HUES6 (cell line): Measurements from ENCODE around the gene LIMA1.

ENCODE experiments used
- H3K27ac ChIP-seq: 2 replicates; pipeline ENCODE4 v1.7.0; 2013; ENCODE audit warnings: low read depth, mild to moderate bottlenecking, low read length, inconsistent platforms
- H3K27me3 ChIP-seq: 2 replicates; pipeline ENCODE4 v1.6.1; 2013; ENCODE audit warnings: low read length; ENCODE audit not compliant: control insufficient read depth, insufficient read depth
- H3K36me3 ChIP-seq: 2 replicates; pipeline ENCODE4 v1.6.1; 2013; ENCODE audit warnings: low read length; ENCODE audit not compliant: control insufficient read depth, insufficient read depth
- H3K4me1 ChIP-seq: 2 replicates; pipeline ENCODE4 v1.6.1; 2013; ENCODE audit warnings: low read length; ENCODE audit not compliant: control insufficient read depth, insufficient read depth
- H3K4me3 ChIP-seq: 2 replicates; pipeline ENCODE4 v1.5.1; 2013; ENCODE audit warnings: low read depth, low read length
- H3K9ac ChIP-seq: one replicate; pipeline ENCODE4 v1.6.1; 2013; ENCODE audit warnings: mild to moderate bottlenecking, low read length
- H3K9me3 ChIP-seq: 2 replicates; pipeline ENCODE4 v1.6.1; 2013; ENCODE audit warnings: low read depth, low read length; ENCODE audit not compliant: control insufficient read depth, insufficient read depth

LIMA1 gene

DNA sequence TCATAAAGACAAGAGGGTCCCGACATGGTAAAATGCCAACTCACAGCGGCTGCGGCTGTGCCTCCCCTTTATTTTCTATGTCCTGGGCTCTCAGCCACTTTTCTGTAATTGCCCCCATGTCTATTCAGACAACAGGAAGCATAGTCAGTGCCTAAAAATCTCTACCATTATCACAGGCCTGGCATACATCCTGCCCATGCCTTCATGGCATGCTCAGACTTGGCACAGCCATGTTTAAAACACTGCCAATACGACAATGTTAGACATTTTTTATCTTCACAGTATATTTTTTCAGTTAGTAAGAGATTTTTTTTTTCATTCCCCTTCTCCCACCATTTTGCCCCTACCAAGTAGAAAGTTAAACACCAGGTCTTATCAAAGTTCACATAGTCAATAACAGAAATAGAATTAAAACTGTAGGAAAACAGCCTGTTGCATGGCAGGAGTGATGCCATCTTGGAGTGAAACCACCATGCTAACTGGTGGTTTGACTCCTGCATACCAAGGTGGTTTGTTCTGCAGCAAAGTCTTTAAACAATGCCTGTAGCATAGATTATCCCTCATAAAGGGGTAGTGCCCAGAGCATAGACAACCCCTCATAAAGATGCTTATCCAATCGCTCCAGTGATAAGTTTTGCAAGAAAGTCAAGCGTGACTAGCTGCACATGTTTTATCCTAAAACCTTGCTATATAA is 97.2 kb downstream of the LIMA1 start:
- H3K4me1 ChIP-seq, result no peaks in the 10 kb centered on the region
- H3K36me3 ChIP-seq, result peaks cover 25% of the 10 kb centered on the region
- H3K27ac ChIP-seq, result no peak overlapping the region
- no peaks in the 10 kb centered on the region for H3K9me3 ChIP-seq
- H3K4me3 ChIP-seq, result no peak overlapping the region
- H3K9ac ChIP-seq, result no peak overlapping the region
- H3K27me3 ChIP-seq, result no peaks in the 10 kb centered on the region

GRCh38 chr12:50185301-50185895 is 97.9 kb downstream of the LIMA1 start:
- peaks cover 24% of the 10 kb centered on the region for H3K36me3 ChIP-seq
- H3K4me3 ChIP-seq, result no peak overlapping the region
- H3K4me1 ChIP-seq, result no peaks in the 10 kb centered on the region
- H3K27ac ChIP-seq, result no peak overlapping the region
- no peaks in the 10 kb centered on the region for H3K9me3 ChIP-seq
- H3K9ac ChIP-seq, result no peak overlapping the region
- H3K27me3 ChIP-seq, result no peaks in the 10 kb centered on the region

DNA sequence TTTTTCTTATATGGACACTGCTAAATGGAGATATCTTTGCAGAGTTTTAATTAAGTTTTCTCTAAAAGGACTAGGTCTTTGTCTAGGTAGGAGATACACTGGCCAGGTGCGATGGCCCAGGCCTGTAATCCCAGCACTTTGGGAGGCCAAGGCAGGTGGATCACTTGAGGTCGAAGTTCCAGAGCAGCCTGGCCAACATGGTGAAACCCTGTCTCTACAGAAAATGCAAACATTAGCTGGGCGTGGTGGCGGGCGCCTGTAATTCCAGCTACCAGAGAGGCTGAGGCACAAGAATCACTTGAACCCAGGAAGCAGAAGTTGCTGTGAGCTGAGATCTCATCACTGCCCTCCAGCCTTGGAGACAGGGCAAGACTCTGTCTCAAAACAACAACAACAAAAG is 99.1 kb downstream of the LIMA1 start:
- Histone ChIP-seq H3K27ac (no peak overlapping the region), H3K9me3 (no peaks in the 10 kb centered on the region), H3K9ac (no peak overlapping the region), H3K36me3 (peaks cover 25% of the 10 kb centered on the region), H3K4me1 (no peaks in the 10 kb centered on the region), H3K4me3 (no peak overlapping the region), H3K27me3 (no peaks in the 10 kb centered on the region)

DNA sequence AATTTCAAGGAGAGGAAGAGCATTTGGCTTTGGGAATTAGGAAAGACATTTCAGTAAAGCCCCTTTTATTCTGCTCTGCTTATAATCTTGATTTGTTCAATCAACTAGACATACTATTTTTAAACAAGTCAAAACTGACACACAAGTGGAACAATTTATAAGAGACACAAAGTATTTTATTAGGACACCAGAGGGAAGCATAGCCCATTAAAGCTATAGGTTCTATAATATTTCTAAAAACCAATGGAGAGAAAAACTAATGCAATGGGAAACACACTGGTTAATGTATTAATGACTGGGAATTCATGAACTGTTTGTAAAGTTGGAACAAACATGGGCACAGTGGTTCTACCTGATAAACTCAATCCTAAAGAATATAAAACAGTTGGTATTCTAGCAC is 100.9 kb downstream of the LIMA1 start:
- peaks cover 23% of the 10 kb centered on the region for H3K36me3 ChIP-seq
- H3K27me3 ChIP-seq, result no peaks in the 10 kb centered on the region
- H3K27ac ChIP-seq, result no peak overlapping the region
- H3K9ac ChIP-seq, result no peak overlapping the region
- H3K9me3 ChIP-seq, result no peaks in the 10 kb centered on the region
- H3K4me1 ChIP-seq, result no peaks in the 10 kb centered on the region
- no peak overlapping the region for H3K4me3 ChIP-seq

DNA sequence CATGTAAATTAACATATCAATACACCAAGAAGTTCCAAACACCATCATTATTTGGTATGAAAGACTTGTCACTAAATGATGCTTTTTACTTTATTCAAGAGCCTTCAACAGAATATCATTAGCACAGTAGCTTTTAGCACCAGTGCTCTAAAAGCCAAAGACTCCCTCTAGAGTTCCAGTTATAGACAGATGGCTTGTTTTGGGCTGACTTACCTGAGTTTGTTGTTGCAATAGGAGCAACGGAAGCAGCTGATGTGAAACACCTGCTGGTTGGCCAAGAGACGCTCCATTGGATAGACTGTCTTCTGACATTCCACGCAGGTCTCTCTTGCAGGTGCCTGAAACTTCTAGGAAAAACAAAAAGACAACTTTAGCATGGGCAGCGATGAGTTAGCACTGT is 101.6 kb downstream of the LIMA1 start:
- Histone ChIP-seq H3K9ac (no peak overlapping the region), H3K9me3 (no peaks in the 10 kb centered on the region), H3K27ac (no peak overlapping the region), H3K4me1 (no peaks in the 10 kb centered on the region), H3K27me3 (no peaks in the 10 kb centered on the region), H3K36me3 (peaks cover 31% of the 10 kb centered on the region), H3K4me3 (no peak overlapping the region)

DNA sequence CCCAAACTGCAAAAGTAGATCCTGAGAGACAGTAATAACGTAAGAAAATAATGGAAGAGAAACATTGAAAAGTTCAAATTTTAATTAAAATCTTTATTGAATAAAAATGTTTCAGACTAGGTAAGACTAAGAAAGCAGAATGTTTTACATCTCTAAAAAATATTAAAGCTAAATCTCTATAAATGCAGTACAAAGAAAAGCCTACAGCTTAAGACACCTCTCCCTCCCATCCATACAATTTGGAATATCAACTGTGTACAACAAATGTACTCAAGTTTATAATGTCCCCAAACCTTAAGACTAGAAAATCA is 107.6 kb downstream of the LIMA1 start:
- Histone ChIP-seq H3K36me3 (peaks cover 28% of the 10 kb centered on the region), H3K4me3 (no peak overlapping the region), H3K27ac (no peak overlapping the region), H3K4me1 (no peaks in the 10 kb centered on the region), H3K9me3 (peaks cover 3% of the 10 kb centered on the region; the same call in 1 of the 2 replicates), H3K9ac (no peak overlapping the region), H3K27me3 (no peaks in the 10 kb centered on the region)

DNA sequence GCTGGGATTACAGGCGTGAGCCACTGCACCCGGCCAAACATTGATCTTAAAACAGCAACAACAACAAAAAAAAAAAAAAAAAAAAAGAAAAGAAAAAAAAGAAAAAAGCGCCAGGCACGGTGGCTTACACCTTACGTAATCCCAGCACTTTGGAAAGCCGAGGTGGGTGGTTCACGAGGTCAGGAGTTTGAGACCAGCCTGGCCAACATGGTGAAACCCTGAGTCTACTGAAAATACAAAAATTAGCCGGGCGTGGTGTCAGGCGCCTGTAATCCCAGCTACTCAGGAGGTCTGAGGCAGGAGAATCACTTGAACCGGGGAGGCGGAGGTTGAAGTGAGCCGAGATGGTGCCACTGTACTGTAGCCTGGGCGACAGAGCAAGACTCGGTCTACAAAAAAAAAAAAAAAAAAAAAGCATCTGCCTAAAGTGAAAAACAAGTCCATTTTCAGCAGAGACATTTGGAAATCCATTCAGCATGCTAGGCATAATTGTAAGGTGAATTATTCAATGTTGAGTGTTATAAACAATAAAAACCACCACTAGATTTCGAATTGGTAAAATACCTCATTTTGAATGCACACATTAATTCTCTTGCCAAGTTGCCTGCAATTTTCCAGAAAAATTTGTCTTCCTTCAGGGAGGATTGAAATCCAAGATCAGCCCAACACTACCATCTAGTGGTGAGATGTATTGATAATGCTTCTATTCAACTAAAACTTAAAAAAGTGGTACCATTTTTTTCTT is 108.2 kb downstream of the LIMA1 start:
- no peaks in the 10 kb centered on the region for H3K4me1 ChIP-seq
- H3K36me3 ChIP-seq, result peaks cover 22% of the 10 kb centered on the region
- H3K27ac ChIP-seq, result no peak overlapping the region
- H3K4me3 ChIP-seq, result no peak overlapping the region
- no peaks in the 10 kb centered on the region for H3K27me3 ChIP-seq
- peaks cover 6% of the 10 kb centered on the region for H3K9me3 ChIP-seq
- no peak overlapping the region for H3K9ac ChIP-seq

GRCh38 chr12:50167049-50167828 is 116.1 kb downstream of the LIMA1 start, which contains the start of gene CERS5:
Gene CERS5 (minus strand): TSS chr12:50167369. CDS start chr12:50167297, 72 bp downstream.
- Histone ChIP-seq H3K27ac (peak within 1 kb of the TSS; percentile 95), H3K9me3 (peaks cover 18% of the 10 kb centered on the region), H3K4me3 (peak within 1 kb of the TSS; percentile 97), H3K36me3 (no peaks in the 10 kb centered on the region), H3K27me3 (no peaks in the 10 kb centered on the region), H3K4me1 (0 out of 2 replicates have a peak, but pooled peaks cover 4% of the 10 kb centered on the region), H3K9ac (peak within 1 kb of the TSS; percentile 95)

DNA sequence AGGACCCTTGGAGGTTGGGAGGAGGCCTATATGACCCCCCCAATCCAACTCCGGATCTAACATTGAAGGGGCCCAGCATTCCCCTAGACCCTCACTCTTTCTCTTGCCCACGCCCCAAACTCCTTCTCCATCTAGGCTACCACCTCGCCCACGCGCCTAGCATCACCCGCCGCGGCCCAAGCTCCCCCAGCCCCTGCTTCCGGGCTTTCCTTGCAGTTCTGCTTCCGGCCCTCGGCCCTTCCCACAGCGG is 116.6 kb downstream of the LIMA1 start:
- H3K36me3 ChIP-seq, result no peaks in the 10 kb centered on the region
- peak overlapping the region; percentile 97 for H3K4me3 ChIP-seq
- H3K27ac ChIP-seq, result peak overlapping the region; percentile 95
- no peaks in the 10 kb centered on the region for H3K27me3 ChIP-seq
- peaks cover 16% of the 10 kb centered on the region for H3K9me3 ChIP-seq
- H3K9ac ChIP-seq, result peak overlapping the region; percentile 95
- H3K4me1 ChIP-seq, result 0 out of 2 replicates have a peak, but pooled peaks cover 4% of the 10 kb centered on the region

- no peaks in the 10 kb centered on the region for H3K36me3 ChIP-seq
- H3K9me3 ChIP-seq, result peaks cover 11% of the 10 kb centered on the region
- no peak overlapping the region for H3K4me3 ChIP-seq
- no peak overlapping the region for H3K9ac ChIP-seq
- no peaks in the 10 kb centered on the region for H3K27me3 ChIP-seq
- 0 out of 2 replicates have a peak, but pooled peaks cover 4% of the 10 kb centered on the region for H3K4me1 ChIP-seq
- no peak overlapping the region for H3K27ac ChIP-seq
Measured at GRCh38 chr12:50164963-50165362, 118.4 kb downstream of the LIMA1 start.

GRCh38 chr12:50162230-50162629 is 121.1 kb downstream of the LIMA1 start:
- H3K27ac ChIP-seq, result no peak overlapping the region
- H3K9me3 ChIP-seq, result no peaks in the 10 kb centered on the region
- no peak overlapping the region for H3K9ac ChIP-seq
- H3K4me3 ChIP-seq, result no peak overlapping the region
- H3K36me3 ChIP-seq, result peaks cover 1% of the 10 kb centered on the region; the same call in 1 of the 2 replicates
- H3K27me3 ChIP-seq, result no peaks in the 10 kb centered on the region
- 0 out of 2 replicates have a peak, but pooled peaks cover 4% of the 10 kb centered on the region for H3K4me1 ChIP-seq
